ENCODE data around the gene CREG2.
"Not testable (repeated sequence)": the region's sequence is repeated elsewhere in the genome, so short reads cannot be mapped to it uniquely, and the experiment has no call there.

CREG2 gene

GRCh38 chr2:101369100-101369499 lies 18.2 kb downstream of the CREG2 start:
- no peak for DNase-seq

GRCh38 chr2:101368376-101368775 lies 18.9 kb downstream of the CREG2 start:
- DNase-seq, result no peak

GRCh38 chr2:101367508-101367907 lies 19.8 kb downstream of the CREG2 start:
- no peak for DNase-seq

GRCh38 chr2:101364878-101365277 lies 22.4 kb downstream of the CREG2 start:
- no peak for DNase-seq

- no peak for DNase-seq
Observed at GRCh38 chr2:101362777-101363176, 24.5 kb downstream of the CREG2 start.

GRCh38 chr2:101362316-101362715 lies 25.0 kb downstream of the CREG2 start:
- peak; percentile 26 for DNase-seq

GRCh38 chr2:101361522-101361921 lies 25.8 kb downstream of the CREG2 start:
- peak; percentile 40 for DNase-seq

- DNase-seq, result no peak
Observed at GRCh38 chr2:101361121-101361520, 26.2 kb downstream of the CREG2 start.

GRCh38 chr2:101360232-101360631 lies 27.1 kb downstream of the CREG2 start:
- no peak for DNase-seq

GRCh38 chr2:101359410-101359954 lies 27.8 kb downstream of the CREG2 start:
- DNase-seq, result no peak

GRCh38 chr2:101357376-101357775 lies 29.9 kb downstream of the CREG2 start:
- no peak for DNase-seq

- DNase-seq, result no peak
Observed at GRCh38 chr2:101356521-101356920, 30.8 kb downstream of the CREG2 start.

GRCh38 chr2:101356055-101356454 lies 31.2 kb downstream of the CREG2 start:
- no peak for DNase-seq

GRCh38 chr2:101355401-101356054 lies 31.8 kb downstream of the CREG2 start:
- no peak for DNase-seq

- DNase-seq, result no peak
Observed at GRCh38 chr2:101354420-101355311, 32.6 kb downstream of the CREG2 start.

- not testable (repeated sequence) for DNase-seq
Observed at GRCh38 chr2:101352631-101353030, 34.7 kb downstream of the CREG2 start.

GRCh38 chr2:101351207-101351606 lies 36.1 kb downstream of the CREG2 start:
- DNase-seq, result no peak

GRCh38 chr2:101349893-101350662 lies 37.2 kb downstream of the CREG2 start:
- peak; percentile 33 for DNase-seq

GRCh38 chr2:101348883-101349282 lies 38.4 kb downstream of the CREG2 start:
- DNase-seq, result no peak

GRCh38 chr2:101346909-101347308 lies 40.4 kb downstream of the CREG2 start:
- DNase-seq, result no peak

GRCh38 chr2:101344137-101344536 lies 43.2 kb downstream of the CREG2 start:
- DNase-seq, result no peak

GRCh38 chr2:101342625-101343008 lies 44.7 kb downstream of the CREG2 start:
- DNase-seq, result no peak
